ENCODE measurements around the gene TBC1D8.

The TBC1D8 gene

GRCh38 chr2:100972452-100972851 lies 178.7 kb downstream of the TBC1D8 start:
- no peak for DNase-seq

DNA sequence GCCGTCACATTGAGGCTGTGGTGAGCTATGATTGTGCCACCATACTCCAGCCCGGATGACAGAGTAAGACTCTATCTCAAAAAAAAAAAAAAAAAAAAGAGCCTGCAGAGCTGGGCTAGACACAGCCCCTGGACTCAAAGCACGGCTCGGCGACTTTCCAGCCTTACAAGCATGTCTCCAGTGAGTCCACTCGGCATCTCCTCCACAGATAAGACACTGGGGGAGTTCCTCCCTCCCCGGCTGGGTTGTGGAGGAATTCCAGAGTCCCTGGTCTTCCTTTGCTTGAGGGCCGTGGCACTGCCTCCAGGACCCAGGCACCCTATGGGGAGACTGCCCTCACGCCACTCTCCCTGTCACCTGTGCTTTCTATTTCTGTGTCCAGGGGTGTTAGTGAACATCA lies 180.0 kb downstream of the TBC1D8 start:
- DNase-seq = no peak

GRCh38 chr2:100969998-100970397 lies 181.2 kb downstream of the TBC1D8 start:
- DNase-seq = no peak

DNA sequence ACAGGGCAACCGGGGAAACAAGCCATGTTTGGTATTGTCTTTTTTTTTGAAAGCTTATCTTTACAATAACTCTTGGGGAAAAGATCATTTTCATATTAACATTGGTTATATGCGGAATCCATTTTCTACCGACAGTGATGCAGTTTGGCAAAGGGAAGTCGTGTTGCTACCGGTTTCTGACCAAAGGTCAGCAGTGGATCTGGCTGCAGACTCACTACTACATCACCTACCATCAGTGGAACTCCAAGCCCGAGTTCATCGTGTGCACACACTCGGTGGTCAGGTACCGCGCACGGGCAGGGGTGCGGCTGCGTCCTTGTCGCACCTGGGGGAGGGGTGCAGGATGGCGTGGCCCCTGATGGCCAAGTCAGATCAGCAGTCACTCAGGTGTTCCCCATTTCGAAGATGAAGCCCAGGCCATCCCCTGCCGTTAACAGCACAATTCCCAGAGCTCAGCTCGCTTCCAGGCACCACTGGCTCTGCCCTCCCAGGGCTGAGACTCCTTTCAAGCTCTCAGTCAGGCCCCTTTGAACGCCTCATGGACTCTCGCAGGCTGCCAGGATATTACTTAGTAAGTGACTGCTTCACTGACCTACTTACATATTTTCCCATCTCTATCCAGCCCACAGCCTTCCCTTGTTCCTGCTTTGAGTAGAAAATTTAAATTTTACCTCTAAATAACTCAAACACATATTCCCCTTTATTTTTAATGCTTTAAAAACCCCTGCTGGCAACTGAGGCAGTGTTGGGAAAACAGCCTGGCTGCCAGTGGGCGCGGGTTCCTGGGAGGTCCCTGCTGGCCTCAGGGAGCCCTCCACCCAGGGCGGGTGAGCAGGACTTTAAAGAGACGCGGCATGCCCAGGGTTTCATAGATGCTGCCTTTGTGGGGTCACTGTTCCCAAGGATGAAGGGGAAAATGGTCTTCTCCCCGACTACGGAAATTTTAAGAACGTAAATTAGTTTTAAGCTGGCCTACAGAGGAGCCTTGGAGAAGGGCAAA lies 182.7 kb downstream of the TBC1D8 start:
- no peak for DNase-seq

DNA sequence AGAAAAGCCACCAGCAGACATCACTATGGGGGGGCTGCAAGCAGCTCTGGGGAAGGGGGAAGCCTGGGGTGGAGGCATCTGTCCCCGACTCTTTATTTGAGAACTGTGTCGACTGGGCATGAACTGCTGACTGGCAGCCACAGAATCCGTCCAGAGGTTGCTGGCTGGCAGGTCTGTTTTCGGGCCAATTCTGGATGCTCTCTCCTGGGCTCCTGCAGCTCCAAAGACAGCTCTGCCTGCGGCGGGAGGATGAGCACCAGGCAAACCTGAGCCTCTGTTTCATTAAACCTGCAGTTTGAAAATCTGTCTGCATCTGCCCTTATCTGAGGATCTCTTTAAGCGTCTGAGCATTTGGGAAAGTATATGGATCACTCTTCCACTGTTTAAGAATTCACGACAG lies 183.5 kb downstream of the TBC1D8 start:
- no peak for DNase-seq

- no peak for DNase-seq
Measured at GRCh38 chr2:100965596-100965995, 185.6 kb downstream of the TBC1D8 start.

DNA sequence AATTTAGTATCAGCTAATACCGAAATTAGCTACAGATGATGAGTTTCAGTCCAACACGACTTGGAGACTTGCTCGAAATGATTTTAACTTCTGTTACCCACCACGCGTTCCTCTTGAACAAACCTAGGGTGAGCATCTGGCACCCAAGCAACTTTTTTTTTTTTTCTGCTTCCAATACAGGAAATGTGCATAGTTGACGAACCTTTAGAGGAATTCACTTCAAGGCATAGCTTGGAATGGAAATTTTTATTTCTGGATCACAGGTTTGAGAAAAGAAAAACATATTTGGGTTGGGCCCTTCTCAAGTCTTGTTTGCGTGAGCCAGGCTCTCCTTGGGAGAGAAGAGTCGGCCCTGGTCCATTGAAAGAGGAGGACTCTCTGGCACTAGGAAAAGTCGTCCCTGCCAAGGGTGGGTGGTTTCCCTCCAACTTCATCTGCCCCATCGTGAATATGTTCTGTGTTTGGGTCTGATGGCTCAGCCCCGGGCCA lies 186.5 kb downstream of the TBC1D8 start:
- DNase-seq = no peak

GRCh38 chr2:100964222-100964621 lies 187.0 kb downstream of the TBC1D8 start:
- no peak for DNase-seq

GRCh38 chr2:100963026-100963375 lies 188.2 kb downstream of the TBC1D8 start:
- no peak for DNase-seq

GRCh38 chr2:100962366-100963025 lies 188.7 kb downstream of the TBC1D8 start:
- DNase-seq = no peak

GRCh38 chr2:100960688-100961087 lies 190.5 kb downstream of the TBC1D8 start:
- DNase-seq = no peak

- no peak for DNase-seq
Measured at GRCh38 chr2:100959225-100959880, 191.8 kb downstream of the TBC1D8 start.

DNA sequence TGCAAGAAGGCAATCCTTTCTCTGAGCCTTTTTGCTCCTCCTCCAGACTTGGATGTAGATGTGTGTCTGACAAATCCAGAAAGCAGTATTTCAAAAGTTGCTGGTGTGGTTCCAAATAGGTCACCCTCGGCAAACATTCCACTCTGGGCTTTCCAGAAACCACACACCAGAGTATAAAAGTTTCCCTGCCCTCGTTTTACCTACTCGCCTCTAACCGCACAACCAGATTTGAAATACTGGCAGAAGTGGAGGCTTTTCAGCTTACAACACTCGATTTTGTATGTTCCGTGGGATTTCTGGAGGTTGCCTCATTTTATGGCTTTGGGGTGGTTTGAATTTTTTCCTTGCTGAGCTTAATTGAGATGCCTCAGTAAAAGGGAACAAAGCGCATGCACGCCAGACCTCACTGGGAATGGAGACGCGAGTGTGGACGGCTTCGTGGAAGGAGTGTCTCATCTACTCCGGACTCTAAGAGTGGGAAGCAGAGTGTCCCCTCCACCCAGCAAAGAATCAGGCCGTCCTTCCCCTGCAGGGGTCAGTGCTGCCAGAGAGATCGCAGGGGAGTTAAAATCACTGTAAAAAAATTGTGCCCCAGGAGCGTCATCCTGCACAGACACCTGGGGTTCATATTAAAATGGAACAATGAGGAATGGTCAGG lies 193.1 kb downstream of the TBC1D8 start:
- no peak for DNase-seq

All from KG1 (cell line).